ENCODE data around the gene PLVAP. TPM values are rescaled to one million over a fixed set of nuclear protein-coding genes. Genes with fewer than 3 reads are reported as not detected.
"Not testable (repeated sequence)": the region's sequence is repeated elsewhere in the genome, so short reads cannot be mapped to it uniquely, and the experiment has no call there.

The PLVAP gene
- total RNA-seq, 4 donors from 2014 or later = 9.1 to 38.3 (median 25.7) TPM

DNA sequence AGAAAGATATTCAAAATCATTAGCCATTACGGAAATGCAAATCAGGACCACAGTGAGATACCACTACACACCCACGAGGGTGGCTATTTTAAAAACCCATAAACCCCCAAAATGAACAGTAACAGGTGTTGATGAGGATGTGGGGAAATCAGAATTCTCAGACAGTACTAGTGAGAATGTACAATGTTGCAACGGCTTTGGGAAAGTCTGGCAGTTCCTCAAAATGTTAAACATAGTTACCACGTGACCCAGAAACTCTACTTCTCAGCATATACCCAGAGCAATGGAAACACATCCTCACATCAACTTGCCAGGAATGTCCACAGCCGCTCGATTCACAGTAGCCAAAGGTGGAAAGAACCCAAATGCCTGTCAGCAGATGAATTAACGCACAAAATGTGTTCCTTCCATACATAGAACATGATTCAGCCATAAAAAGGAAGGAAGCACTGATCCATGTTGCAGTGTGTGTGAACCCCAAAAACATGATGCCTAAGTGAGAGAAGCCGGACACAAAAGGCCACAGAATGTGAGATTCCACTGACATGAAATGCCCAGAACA lies 7.0 kb downstream of the PLVAP start:
- 14 to 21% methylated on average over 8 of the region's 8 CpGs for WGBS, 2 donors
- Histone ChIP-seq H3K9me3 (no peaks in the 10 kb centered on the region), H3K36me3 (no peaks in the 10 kb centered on the region), H3K27me3 (peaks cover 0 to 6% (median 0%) of the 10 kb centered on the region in 4 donors), H3K4me3 (no peak overlapping the region), H3K27ac (peak overlapping the region in 2 of 4 donors; percentile 25 to 52), H3K4me1 (peaks cover 0 to 14% (median 0%) of the 10 kb centered on the region in 3 donors)
- no peak for TF ChIP-seq POLR2A (IDR thresholded peaks at IDR 0.05)
- no peak for DNase-seq
- intact Hi-C loops (cut with DNase I) = no loop called here

DNA sequence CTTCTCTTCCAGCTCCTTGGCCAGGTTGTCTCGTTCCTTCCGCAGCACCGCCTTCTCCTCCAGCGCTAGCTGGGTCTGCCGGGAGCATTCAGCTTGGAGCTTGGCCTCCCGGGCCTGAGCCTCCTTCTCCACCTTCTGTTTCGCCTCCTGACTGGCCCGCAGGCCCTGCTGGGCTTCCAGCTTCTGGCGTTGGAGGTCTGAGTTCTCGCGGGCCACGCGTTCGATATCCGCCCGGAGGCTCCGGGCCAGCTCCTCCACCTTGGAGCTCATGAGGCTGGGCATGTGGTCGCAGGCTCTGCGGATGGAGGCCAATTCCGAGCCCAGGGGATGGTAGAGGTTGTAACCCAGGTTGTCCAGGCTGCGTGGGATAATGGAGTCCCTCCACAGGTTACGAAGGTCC lies 11.8 kb downstream of the PLVAP start:
- Histone ChIP-seq H3K4me3 (no peak overlapping the region), H3K27me3 (peaks cover 0 to 6% (median 0%) of the 10 kb centered on the region in 4 donors), H3K27ac (no peak overlapping the region), H3K9me3 (no peaks in the 10 kb centered on the region), H3K36me3 (no peaks in the 10 kb centered on the region), H3K4me1 (peaks cover 0 to 12% (median 0%) of the 10 kb centered on the region in 3 donors)
- 90 to 97% methylated on average over 11 to 12 of the region's 22 CpGs for WGBS, 2 donors
- no peak for DNase-seq
- intact Hi-C loops (cut with DNase I) = no loop called here
- TF ChIP-seq POLR2A (IDR thresholded peaks at IDR 0.05) = no peak
- TF ChIP-seq, protein P1, sequence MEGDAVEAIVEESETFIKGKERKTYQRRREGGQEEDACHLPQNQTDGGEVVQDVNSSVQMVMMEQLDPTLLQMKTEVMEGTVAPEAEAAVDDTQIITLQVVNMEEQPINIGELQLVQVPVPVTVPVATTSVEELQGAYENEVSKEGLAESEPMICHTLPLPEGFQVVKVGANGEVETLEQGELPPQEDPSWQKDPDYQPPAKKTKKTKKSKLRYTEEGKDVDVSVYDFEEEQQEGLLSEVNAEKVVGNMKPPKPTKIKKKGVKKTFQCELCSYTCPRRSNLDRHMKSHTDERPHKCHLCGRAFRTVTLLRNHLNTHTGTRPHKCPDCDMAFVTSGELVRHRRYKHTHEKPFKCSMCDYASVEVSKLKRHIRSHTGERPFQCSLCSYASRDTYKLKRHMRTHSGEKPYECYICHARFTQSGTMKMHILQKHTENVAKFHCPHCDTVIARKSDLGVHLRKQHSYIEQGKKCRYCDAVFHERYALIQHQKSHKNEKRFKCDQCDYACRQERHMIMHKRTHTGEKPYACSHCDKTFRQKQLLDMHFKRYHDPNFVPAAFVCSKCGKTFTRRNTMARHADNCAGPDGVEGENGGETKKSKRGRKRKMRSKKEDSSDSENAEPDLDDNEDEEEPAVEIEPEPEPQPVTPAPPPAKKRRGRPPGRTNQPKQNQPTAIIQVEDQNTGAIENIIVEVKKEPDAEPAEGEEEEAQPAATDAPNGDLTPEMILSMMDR (IDR thresholded peaks at IDR 0.05) = no peak

DNA sequence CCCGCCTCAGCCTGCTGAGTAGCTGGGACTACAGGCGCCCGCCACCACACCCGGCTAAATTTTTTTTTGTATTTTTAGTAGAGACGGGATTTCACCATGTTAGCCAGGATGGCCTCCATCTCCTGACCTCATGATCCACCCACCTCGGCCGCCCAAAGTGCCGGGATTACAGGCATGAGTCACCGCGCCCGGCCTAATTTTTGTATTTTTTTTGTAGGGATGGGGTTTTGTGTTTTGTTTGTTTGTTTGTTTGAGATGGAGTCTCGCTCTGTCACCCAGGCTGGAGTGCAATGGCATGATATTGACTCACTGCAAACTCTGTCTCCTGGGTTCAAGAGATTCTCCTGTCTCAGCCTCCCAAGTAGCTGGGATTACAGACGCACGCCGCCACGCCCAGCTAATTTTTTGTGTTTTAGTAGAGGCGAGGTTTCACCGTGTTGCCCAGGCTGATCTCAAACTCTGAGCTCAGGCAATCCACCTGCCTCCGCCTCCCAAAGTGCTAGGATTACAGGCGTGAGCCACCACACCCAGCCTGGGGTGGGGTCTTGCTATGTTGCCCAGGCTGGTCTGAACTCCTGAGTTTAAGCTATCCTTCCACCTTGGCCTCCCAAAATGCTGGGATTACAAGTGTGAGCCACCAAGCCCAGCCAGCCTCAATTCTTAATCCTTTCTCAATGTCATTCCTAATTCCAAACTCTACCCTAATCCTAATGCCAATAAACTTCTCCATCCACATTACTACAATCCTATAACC lies 13.1 kb downstream of the PLVAP start:
- H3K9me3 ChIP-seq; intact Hi-C loops (cut with DNase I): not testable (repeated sequence)
- WGBS, 2 donors = 73 to 81% methylated on average over 16 to 20 of the region's 20 CpGs

DNA sequence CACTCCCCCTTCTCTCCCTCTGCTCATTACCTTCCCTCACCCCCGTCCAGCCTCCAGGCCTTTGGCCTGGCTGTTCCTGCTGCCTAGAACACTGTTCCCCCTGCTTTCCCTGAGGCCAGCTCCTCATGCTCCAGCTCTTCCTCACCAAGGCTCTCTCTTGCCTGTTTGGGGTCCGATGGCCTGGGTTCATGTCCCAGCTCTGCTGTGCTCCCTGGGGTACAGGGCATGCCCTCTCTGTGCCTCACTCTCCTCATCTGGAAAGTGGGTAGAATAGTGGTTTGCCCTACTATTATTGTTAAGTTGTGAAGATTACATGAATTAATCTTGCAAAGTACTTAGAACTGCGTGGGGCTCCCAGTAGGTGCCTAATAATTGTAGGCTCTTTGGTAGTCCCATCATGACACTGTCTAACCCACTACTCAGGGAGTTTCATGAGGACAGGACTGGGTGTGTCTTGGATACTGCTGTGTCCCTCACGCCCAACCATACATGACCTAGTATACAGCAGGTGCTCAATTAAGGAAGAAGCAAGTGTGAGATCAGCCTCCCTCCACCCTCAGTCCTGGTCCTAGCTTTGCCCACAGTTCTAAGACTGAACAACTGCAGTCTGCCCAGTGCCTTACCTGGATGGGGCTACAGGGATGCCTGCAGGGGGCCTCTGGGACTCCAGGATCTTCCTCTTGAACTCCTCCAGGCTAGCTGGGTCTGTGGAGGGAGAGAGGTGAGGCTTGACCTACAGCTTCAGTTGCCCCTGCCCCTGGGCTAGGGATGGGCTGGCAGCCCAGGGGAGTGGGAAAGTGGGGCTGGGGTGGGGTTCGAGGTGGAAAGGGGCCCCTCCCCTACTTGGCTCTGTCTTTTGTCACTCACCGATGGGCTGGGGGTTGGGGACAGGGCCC lies 17.0 kb downstream of the PLVAP start:
- no peaks in the 10 kb centered on the region for H3K4me1 ChIP-seq
- TF ChIP-seq, protein P1 (IDR thresholded peaks at IDR 0.05) = no peak
- TF ChIP-seq POLR2A (IDR thresholded peaks at IDR 0.05) = no peak
- no peaks in the 10 kb centered on the region for H3K36me3 ChIP-seq
- no peaks in the 10 kb centered on the region for H3K9me3 ChIP-seq
- H3K27ac ChIP-seq = no peak overlapping the region
- intact Hi-C loops (cut with DNase I) = no loop called here
- H3K4me3 ChIP-seq = no peak overlapping the region
- WGBS, 2 donors = 72 to 94% methylated on average over 5 to 6 of the region's 6 CpGs
- DNase-seq = no peak
- H3K27me3 ChIP-seq = no peaks in the 10 kb centered on the region

More for the DNA sequence above, 13.1 kb downstream of the PLVAP start:
- not testable (repeated sequence) for H3K27me3 ChIP-seq, H3K4me3 ChIP-seq, DNase-seq, H3K27ac ChIP-seq, H3K4me1 ChIP-seq, H3K36me3 ChIP-seq

DNA sequence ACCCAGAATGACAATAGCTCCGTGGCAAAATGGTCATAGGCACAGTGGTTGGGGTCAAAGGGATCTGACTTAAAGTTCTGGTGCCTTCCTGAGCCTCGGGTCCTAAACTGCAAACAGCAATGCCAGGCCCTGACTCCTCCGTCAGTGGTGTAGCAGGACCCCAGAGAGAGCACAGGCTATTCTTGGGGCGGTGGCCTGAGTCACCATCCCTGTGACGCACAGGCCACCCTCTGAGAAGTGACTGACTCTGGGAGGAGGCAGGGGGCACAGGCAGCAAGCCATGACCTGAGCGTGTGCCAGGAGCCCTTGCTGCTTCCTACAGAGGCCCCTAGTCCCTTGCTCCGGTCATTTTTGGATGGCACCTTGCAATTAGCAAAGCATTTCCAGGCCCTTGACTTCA lies 18.7 kb downstream of the PLVAP start:
- TF ChIP-seq POLR2A (IDR thresholded peaks at IDR 0.05) = no peak
- TF ChIP-seq, protein P1 (IDR thresholded peaks at IDR 0.05) = no peak
- Histone ChIP-seq H3K36me3 (no peaks in the 10 kb centered on the region), H3K27ac (peak overlapping the region in 2 of 4 donors; percentile 38 to 52), H3K4me3 (no peak overlapping the region), H3K27me3 (no peaks in the 10 kb centered on the region), H3K9me3 (no peaks in the 10 kb centered on the region), H3K4me1 (no peaks in the 10 kb centered on the region)
- no peak for DNase-seq
- 69 to 76% methylated on average over 2 to 7 of the region's 7 CpGs for WGBS, 2 donors
- intact Hi-C loops (cut with DNase I) = no loop called here
